Measurements from ENCODE around the gene PRTFDC1. TPM values are rescaled to one million over a fixed set of nuclear protein-coding genes. Genes with fewer than 3 reads are reported as not detected.

PRTFDC1 gene
- total RNA-seq, 1 experiment from 2014 or later = 15.8 TPM

- H3K9me3 ChIP-seq (ENCODE audit: insufficient read depth, low read depth) = no peaks in the 10 kb centered on the region
- H4K20me1 ChIP-seq (ENCODE audit: insufficient read depth) = no peaks in the 10 kb centered on the region
- CTCF ChIA-PET = no interaction called here
- no peak overlapping the region for H3K4me2 ChIP-seq
- no TSS peak for BruUV-seq (replicated peaks)
- no peaks in the 10 kb centered on the region for H3K79me2 ChIP-seq (ENCODE audit: low read depth)
- H2AFZ ChIP-seq = no peak overlapping the region
- H3K4me1 ChIP-seq (replicated peaks; ENCODE audit: insufficient read depth) = no peaks in the 10 kb centered on the region
- POLR2A ChIA-PET (ENCODE audit: unreplicated experiment) = interaction anchor here (0.6 kb wide), 1 partner anchor 236 kb away, joined by 8 read pairs; no protein-coding TSS in a partner anchor
- H3K27ac ChIP-seq = no peak overlapping the region
- H3K4me3 ChIP-seq = no peak overlapping the region
- H3K27me3 ChIP-seq (ENCODE audit: insufficient read depth, low read depth) = no peaks in the 10 kb centered on the region
- no peaks in the 10 kb centered on the region for H3F3A ChIP-seq (ENCODE audit: insufficient read depth, low read depth)
- no peak for DNase-seq
- intact Hi-C loops (cut with micrococcal nuclease; ENCODE audit: unreplicated experiment) = no loop called here
- TF ChIP-seq EZH2 (IDR thresholded peaks at IDR 0.05; ENCODE audit: low read depth) (no peak), CTCF (conservative IDR thresholded peaks at IDR 0.05) (no peak)
- no peaks in the 10 kb centered on the region; the same call in 1 of the 2 replicates for H3K9me2 ChIP-seq (ENCODE audit: insufficient read depth)
- no peaks in the 10 kb centered on the region for H3K36me3 ChIP-seq (ENCODE audit: low read depth)
Observed at GRCh38 chr10:24981161-24981710, 28.8 kb upstream of the PRTFDC1 start.

DNA sequence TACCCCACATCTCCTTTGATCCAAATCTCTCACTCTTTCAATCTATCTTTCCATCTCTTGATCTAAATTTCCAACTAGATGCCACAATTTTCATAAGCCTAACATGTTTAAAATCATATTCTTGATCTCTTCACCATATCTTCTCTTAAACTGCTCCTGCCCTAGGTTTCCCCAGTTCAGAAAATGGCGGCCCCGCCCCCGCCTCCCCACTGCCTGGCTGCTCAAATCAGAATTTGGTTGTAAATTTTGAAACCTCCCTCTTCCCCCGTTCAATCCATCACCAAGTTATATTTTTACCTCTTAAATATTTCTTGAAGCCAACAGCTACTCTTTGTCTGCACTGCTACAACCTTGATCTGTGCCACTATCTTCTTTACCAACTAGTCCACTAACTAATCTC is 27.3 kb upstream of the PRTFDC1 start:
- no peak overlapping the region for H3K4me3 ChIP-seq
- no TSS peak for BruUV-seq (replicated peaks)
- POLR2A ChIA-PET (ENCODE audit: unreplicated experiment) = no interaction called here
- no peaks in the 10 kb centered on the region for H3K79me2 ChIP-seq (ENCODE audit: low read depth)
- no peaks in the 10 kb centered on the region for H4K20me1 ChIP-seq (ENCODE audit: insufficient read depth)
- no peak overlapping the region for H2AFZ ChIP-seq
- H3K36me3 ChIP-seq (ENCODE audit: low read depth) = no peaks in the 10 kb centered on the region
- intact Hi-C loops (cut with micrococcal nuclease; ENCODE audit: unreplicated experiment) = no loop called here
- no peaks in the 10 kb centered on the region for H3K4me1 ChIP-seq (replicated peaks; ENCODE audit: insufficient read depth)
- H3K27me3 ChIP-seq (ENCODE audit: insufficient read depth, low read depth) = no peaks in the 10 kb centered on the region
- CTCF ChIA-PET = no interaction called here
- no peaks in the 10 kb centered on the region for H3K9me3 ChIP-seq (ENCODE audit: insufficient read depth, low read depth)
- no peaks in the 10 kb centered on the region; the same call in 1 of the 2 replicates for H3K9me2 ChIP-seq (ENCODE audit: insufficient read depth)
- H3K27ac ChIP-seq = no peak overlapping the region
- DNase-seq = no peak
- no peak for TF ChIP-seq CTCF (conservative IDR thresholded peaks at IDR 0.05)
- no peak for TF ChIP-seq EZH2 (IDR thresholded peaks at IDR 0.05; ENCODE audit: low read depth)
- no peaks in the 10 kb centered on the region for H3F3A ChIP-seq (ENCODE audit: insufficient read depth, low read depth)
- H3K4me2 ChIP-seq = no peak overlapping the region

- TF ChIP-seq EZH2 (IDR thresholded peaks at IDR 0.05; ENCODE audit: low read depth) (no peak), CTCF (conservative IDR thresholded peaks at IDR 0.05) (no peak)
- no peak overlapping the region for H3K4me3 ChIP-seq
- H3K4me1 ChIP-seq (replicated peaks; ENCODE audit: insufficient read depth) = no peaks in the 10 kb centered on the region
- H4K20me1 ChIP-seq (ENCODE audit: insufficient read depth) = no peaks in the 10 kb centered on the region
- POLR2A ChIA-PET (ENCODE audit: unreplicated experiment) = no interaction called here
- H2AFZ ChIP-seq = no peak overlapping the region
- no peaks in the 10 kb centered on the region for H3K36me3 ChIP-seq (ENCODE audit: low read depth)
- no peak overlapping the region for H3K27ac ChIP-seq
- H3K27me3 ChIP-seq (ENCODE audit: insufficient read depth, low read depth) = no peaks in the 10 kb centered on the region
- H3F3A ChIP-seq (ENCODE audit: insufficient read depth, low read depth) = no peaks in the 10 kb centered on the region
- no peaks in the 10 kb centered on the region for H3K9me2 ChIP-seq (ENCODE audit: insufficient read depth)
- H3K9me3 ChIP-seq (ENCODE audit: insufficient read depth, low read depth) = no peaks in the 10 kb centered on the region
- no TSS peak for BruUV-seq (replicated peaks)
- CTCF ChIA-PET = no interaction called here
- H3K79me2 ChIP-seq (ENCODE audit: low read depth) = no peaks in the 10 kb centered on the region
- no peak overlapping the region for H3K4me2 ChIP-seq
- DNase-seq = no peak
- intact Hi-C loops (cut with micrococcal nuclease; ENCODE audit: unreplicated experiment) = no loop called here
Observed at GRCh38 chr10:24974976-24975375, 22.6 kb upstream of the PRTFDC1 start.
